ACC112 (cell line): ENCODE results near the gene PARM1.

Source experiments
- H2AFZ ChIP-seq: fragments of 200-600 bp; sonication (generic); one replicate; pipeline ENCODE4 v1.6.0; 2017; ENCODE audit warnings: antibody characterized with exemption, low read length; ENCODE audit not compliant: unreplicated experiment
- H3K27ac ChIP-seq: fragments of 200-600 bp; sonication (generic); 2 replicates; pipeline ENCODE4 v1.5.1; 2014; ENCODE audit warnings: low read depth, mild to moderate bottlenecking, antibody characterized with exemption, low read length, moderate library complexity
- H3K27me3 ChIP-seq: fragments of 200-600 bp; sonication (generic); 2 replicates; pipeline ENCODE4 v1.6.1; 2014; ENCODE audit warnings: mild to moderate bottlenecking, antibody characterized with exemption, low read length, moderate library complexity, mixed read lengths; ENCODE audit not compliant: insufficient read depth
- H3K36me3 ChIP-seq: fragments of 200-600 bp; sonication (generic); 2 replicates; pipeline ENCODE4 v1.6.1; 2016; ENCODE audit warnings: mild to moderate bottlenecking, antibody characterized with exemption, low read length, moderate library complexity, mixed read lengths; ENCODE audit not compliant: insufficient read depth
- H3K4me1 ChIP-seq: fragments of 200-600 bp; sonication (generic); one replicate; pipeline ENCODE4 v1.6.1; 2016; ENCODE audit warnings: low read length, mixed read lengths; ENCODE audit not compliant: insufficient read depth, unreplicated experiment, control insufficient read depth
- H3K4me3 ChIP-seq: fragments of 200-600 bp; sonication (generic); 2 replicates; pipeline ENCODE4 v1.5.1; 2014; ENCODE audit warnings: mild to moderate bottlenecking, low read depth, low read length
- H3K79me2 ChIP-seq: fragments of 200-600 bp; sonication (generic); one replicate; pipeline ENCODE4 v1.6.0; 2016; ENCODE audit warnings: low read length; ENCODE audit not compliant: control insufficient read depth, unreplicated experiment, insufficient read depth

The PARM1 gene

DNA sequence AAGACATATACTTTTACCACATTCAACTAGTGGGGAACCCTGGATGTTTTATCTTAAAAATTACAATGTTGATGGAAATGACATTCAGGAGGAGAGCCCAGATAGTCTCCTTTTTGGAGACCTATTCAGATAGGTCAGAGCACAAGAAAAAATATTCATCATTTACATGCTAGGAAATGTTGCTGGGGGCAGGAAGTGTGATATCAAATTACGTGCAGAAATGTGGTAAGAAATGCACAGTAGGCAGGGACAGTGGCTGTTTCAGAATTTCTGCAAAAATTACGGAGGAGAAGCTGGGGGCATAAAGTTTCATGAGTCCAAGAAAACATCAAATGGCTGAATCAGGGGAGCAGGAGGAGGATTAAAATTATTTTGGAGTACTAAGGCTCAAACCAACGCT lies 8.2 kb downstream of the PARM1 start:
- peaks cover 33% of the 10 kb centered on the region for H3K27me3 ChIP-seq
- no peaks in the 10 kb centered on the region for H3K79me2 ChIP-seq
- H3K4me1 ChIP-seq, result no peaks in the 10 kb centered on the region
- H3K36me3 ChIP-seq, result no peaks in the 10 kb centered on the region
- no peak overlapping the region for H3K27ac ChIP-seq
- H3K4me3 ChIP-seq, result no peak overlapping the region
- H2AFZ ChIP-seq, result no peak overlapping the region

DNA sequence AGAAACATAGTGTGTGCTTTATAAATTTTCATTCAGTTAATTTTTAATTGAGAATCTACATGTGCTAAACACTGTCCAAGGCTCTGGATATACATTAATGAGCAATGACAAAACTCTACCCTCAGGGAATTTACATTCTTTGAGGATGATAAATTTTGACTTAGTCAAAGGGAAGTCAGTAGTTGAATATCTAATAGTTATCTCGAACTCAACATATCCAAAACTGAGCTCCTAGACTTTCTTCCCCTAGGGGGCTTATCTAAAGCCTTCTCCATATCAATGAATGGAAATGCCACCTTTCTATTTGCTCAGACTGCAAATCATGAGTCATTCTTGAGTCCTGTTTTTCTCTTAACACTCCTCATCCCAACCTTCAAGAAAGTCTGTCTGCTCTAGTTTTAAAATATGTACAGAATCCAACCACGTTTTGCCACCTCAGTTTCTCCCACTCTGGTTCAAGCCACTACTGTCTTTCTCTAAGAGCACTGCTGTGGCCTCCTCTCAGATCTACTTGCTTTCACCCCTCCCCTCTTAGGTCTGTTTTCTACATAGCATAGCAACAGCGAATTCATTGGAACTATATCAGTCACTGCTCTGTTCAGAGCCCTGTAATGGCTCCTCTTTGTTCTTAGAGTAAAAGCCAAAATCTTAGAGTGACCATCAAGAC lies 9.5 kb downstream of the PARM1 start:
- Histone ChIP-seq H3K36me3 (no peaks in the 10 kb centered on the region), H3K4me1 (no peaks in the 10 kb centered on the region), H3K79me2 (no peaks in the 10 kb centered on the region), H2AFZ (no peak overlapping the region), H3K4me3 (no peak overlapping the region), H3K27me3 (peaks cover 25% of the 10 kb centered on the region), H3K27ac (no peak overlapping the region)

DNA sequence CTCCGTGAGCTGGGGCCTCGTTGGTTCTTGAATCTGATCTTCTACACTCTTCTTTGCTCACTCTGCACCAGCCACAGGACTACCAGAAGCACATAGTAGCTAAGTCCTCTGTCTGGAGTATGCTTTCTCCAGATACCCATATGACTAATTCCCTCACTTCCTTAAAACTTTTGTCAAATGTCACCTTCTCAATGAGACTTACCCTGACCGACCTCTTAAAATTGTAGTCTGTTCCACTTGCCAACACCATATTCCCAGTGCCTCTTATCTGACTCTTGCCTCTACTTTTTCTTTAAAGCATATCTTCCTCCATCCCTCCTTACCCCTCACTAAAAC lies 10.0 kb downstream of the PARM1 start:
- no peaks in the 10 kb centered on the region for H3K79me2 ChIP-seq
- no peaks in the 10 kb centered on the region for H3K36me3 ChIP-seq
- H3K27ac ChIP-seq, result no peak overlapping the region
- no peak overlapping the region for H2AFZ ChIP-seq
- peaks cover 20% of the 10 kb centered on the region for H3K27me3 ChIP-seq
- no peaks in the 10 kb centered on the region for H3K4me1 ChIP-seq
- no peak overlapping the region for H3K4me3 ChIP-seq

DNA sequence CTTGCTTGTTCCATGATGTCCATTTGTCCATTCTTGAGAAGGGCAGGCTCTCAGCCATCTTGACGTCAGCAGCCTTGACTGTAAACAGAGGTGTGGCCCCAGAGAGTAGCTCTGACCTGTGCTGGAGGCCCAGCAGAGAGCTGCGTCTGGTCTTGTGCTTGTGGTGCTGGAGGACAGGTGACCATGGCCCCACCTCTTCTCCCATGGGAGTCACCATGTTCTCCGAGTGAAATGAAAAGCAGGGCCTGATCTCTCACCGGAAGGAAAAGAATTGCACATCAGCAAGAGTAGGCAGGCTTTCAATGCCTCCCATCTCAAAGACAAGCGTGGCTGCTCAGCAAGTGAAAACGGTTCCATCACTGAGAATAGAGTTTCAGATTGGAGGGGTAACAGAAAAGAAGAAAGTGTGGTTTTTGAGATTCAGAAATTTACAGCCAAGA lies 11.5 kb downstream of the PARM1 start:
- peaks cover 8% of the 10 kb centered on the region; the same call in 1 of the 2 replicates for H3K27me3 ChIP-seq
- no peak overlapping the region for H2AFZ ChIP-seq
- no peak overlapping the region for H3K4me3 ChIP-seq
- H3K27ac ChIP-seq, result no peak overlapping the region
- H3K4me1 ChIP-seq, result no peaks in the 10 kb centered on the region
- H3K79me2 ChIP-seq, result no peaks in the 10 kb centered on the region
- no peaks in the 10 kb centered on the region for H3K36me3 ChIP-seq

DNA sequence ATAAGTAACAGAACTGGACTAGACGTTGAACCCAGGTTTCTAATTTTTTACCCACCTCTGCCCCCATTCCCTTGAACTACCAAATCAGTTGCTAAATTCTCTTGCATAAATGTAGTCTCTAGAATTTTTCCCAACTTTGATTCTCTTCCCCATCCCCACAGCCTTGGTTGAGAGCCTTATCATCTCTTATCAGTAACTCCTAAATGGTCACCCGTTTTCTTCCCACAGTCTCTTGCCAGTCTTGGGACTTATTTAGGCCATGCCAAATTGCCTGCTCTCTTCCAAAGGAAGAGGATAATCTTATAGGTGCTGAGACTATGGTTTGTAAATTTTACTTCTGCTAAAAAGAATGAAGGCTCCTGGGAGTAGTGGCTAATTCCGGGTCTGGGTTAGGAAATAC lies 13.3 kb downstream of the PARM1 start:
- no peak overlapping the region for H3K27ac ChIP-seq
- no peak overlapping the region for H3K4me3 ChIP-seq
- H3K27me3 ChIP-seq, result no peaks in the 10 kb centered on the region
- no peaks in the 10 kb centered on the region for H3K79me2 ChIP-seq
- no peak overlapping the region for H2AFZ ChIP-seq
- H3K4me1 ChIP-seq, result no peaks in the 10 kb centered on the region
- no peaks in the 10 kb centered on the region for H3K36me3 ChIP-seq

DNA sequence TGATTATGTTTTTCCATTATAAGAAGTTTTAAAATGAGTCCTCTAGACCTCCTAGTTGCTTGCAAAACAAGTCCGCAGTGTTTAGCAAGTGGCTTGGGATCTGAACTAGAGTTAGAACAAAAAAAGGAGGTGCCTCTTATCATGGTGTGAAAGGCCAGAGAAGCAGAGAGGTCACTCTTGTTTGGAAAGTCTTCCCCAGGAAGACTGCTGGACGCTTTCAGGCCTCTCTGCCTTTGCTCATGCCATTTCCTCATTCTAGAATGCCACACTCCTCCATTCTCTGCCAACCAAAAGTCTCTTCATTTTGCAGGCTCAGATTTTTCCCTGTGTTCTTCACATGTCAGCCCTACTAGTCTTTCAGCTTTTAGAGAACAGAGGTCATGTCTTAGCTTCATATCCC lies 14.9 kb downstream of the PARM1 start:
- Histone ChIP-seq H3K27ac (no peak overlapping the region), H3K4me3 (no peak overlapping the region), H3K4me1 (no peaks in the 10 kb centered on the region), H3K79me2 (no peaks in the 10 kb centered on the region), H3K36me3 (no peaks in the 10 kb centered on the region), H3K27me3 (no peaks in the 10 kb centered on the region), H2AFZ (no peak overlapping the region)

DNA sequence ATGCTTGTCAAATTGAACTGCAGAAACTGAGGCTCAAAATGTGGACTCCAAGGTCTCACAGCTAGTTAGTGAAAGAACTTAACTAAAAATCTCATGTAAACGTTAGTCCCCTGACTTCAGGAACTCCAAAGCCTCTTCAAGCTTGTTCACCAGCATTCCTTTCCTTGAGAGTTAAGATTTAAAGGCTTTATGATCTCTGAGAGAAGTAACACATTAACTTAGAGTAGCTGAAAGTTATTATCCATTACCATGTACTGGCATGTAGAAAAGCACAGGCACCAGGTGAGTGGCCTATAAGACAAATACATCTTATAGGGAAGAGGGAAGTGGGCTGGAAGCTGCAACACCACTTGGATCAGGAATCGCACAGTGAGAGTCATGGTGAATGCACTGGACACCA lies 15.3 kb downstream of the PARM1 start:
- H3K27ac ChIP-seq, result no peak overlapping the region
- H3K36me3 ChIP-seq, result no peaks in the 10 kb centered on the region
- no peaks in the 10 kb centered on the region for H3K27me3 ChIP-seq
- no peak overlapping the region for H2AFZ ChIP-seq
- no peaks in the 10 kb centered on the region for H3K79me2 ChIP-seq
- H3K4me1 ChIP-seq, result no peaks in the 10 kb centered on the region
- H3K4me3 ChIP-seq, result no peak overlapping the region

GRCh38 chr4:74950200-74950599 lies 17.3 kb downstream of the PARM1 start:
- Histone ChIP-seq H3K79me2 (no peaks in the 10 kb centered on the region), H3K36me3 (no peaks in the 10 kb centered on the region), H3K27ac (no peak overlapping the region), H3K27me3 (0 out of 2 replicates have a peak, but pooled peaks cover 5% of the 10 kb centered on the region), H3K4me1 (no peaks in the 10 kb centered on the region), H2AFZ (no peak overlapping the region), H3K4me3 (no peak overlapping the region)

DNA sequence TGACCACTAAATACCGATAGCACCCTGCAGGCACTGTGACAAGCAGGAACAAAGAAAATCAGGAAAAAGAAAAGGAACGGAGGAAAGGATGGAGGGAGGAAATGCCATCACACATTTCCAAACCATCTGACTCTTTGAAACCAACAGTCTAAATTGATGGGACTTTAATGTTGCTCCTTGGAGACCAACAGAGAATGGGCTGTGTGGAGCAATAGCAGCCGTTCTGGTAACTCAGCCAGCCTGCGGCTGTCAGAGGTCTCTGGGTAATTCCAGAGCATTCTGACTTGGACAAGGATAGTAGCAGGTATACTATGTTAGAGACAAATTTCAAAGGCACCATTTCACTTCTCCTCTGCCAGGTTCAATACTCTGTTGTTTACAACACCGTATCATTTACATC lies 18.0 kb downstream of the PARM1 start:
- Histone ChIP-seq H3K79me2 (no peaks in the 10 kb centered on the region), H2AFZ (no peak overlapping the region), H3K27me3 (0 out of 2 replicates have a peak, but pooled peaks cover 5% of the 10 kb centered on the region), H3K4me3 (no peak overlapping the region), H3K36me3 (no peaks in the 10 kb centered on the region), H3K4me1 (no peaks in the 10 kb centered on the region), H3K27ac (no peak overlapping the region)

GRCh38 chr4:74953647-74954046 lies 20.7 kb downstream of the PARM1 start:
- Histone ChIP-seq H3K27me3 (0 out of 2 replicates have a peak, but pooled peaks cover 5% of the 10 kb centered on the region), H3K79me2 (no peaks in the 10 kb centered on the region), H3K4me3 (no peak overlapping the region), H2AFZ (no peak overlapping the region), H3K27ac (no peak overlapping the region), H3K36me3 (no peaks in the 10 kb centered on the region), H3K4me1 (no peaks in the 10 kb centered on the region)

DNA sequence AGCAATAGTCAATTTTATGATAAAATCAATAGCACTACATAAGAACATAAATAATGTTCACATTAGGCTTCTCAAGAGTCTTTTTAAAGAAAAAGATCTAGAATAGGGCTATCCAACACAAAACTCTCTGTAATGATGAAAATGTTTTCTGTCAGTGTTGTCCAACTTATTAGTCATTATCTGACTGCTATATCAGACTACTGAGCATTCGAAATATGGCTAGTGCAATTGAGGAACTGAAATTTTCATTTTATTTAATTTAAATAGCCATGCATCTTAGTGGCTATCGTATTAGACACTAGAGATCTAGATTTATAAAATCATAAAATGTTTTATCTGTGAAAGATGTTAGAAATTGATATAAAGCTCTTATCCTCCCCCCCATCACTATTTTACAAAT lies 26.0 kb downstream of the PARM1 start:
- Histone ChIP-seq H3K27ac (no peak overlapping the region), H3K4me1 (no peaks in the 10 kb centered on the region), H3K4me3 (no peak overlapping the region), H3K36me3 (no peaks in the 10 kb centered on the region), H2AFZ (no peak overlapping the region), H3K27me3 (0 out of 2 replicates have a peak, but pooled peaks cover 1% of the 10 kb centered on the region), H3K79me2 (no peaks in the 10 kb centered on the region)
